ENCODE data around the gene SMIM3.

- TF ChIP-seq EZH2 (IDR thresholded peaks at IDR 0.05; ENCODE audit: low read depth, unreplicated experiment) (no peak), CTCF (conservative IDR thresholded peaks at IDR 0.05; ENCODE audit: low read depth in 2 of 2) (no peak), POLR2AphosphoS5 (IDR thresholded peaks at IDR 0.05; ENCODE audit: low read depth) (no peak), CREB1 (CRISPR knock-in tag; IDR thresholded peaks at IDR 0.05; ENCODE audit: low read depth) (no peak), EZH2phosphoT487 (IDR thresholded peaks at IDR 0.05; ENCODE audit: unreplicated experiment) (no peak), REST (IDR thresholded peaks at IDR 0.05; ENCODE audit: unreplicated experiment) (no peak), NANOG (IDR thresholded peaks at IDR 0.05; ENCODE audit: borderline replicate concordance) (no peak), JUNB (IDR thresholded peaks at IDR 0.05; ENCODE audit: unreplicated experiment) (no peak), ETS1 (IDR thresholded peaks at IDR 0.05) (no peak), ZNF331 (CRISPR knock-in tag; IDR thresholded peaks at IDR 0.05; ENCODE audit: low read depth) (no peak), ZNF462 (CRISPR knock-in tag; IDR thresholded peaks at IDR 0.05) (no peak), ZNF114 (CRISPR knock-in tag; IDR thresholded peaks at IDR 0.05) (no peak)
These were observed 48.7 kb upstream of the SMIM3 start for GRCh38 chr5:150729859-150730258.

Measured in GM23338 (cell line).